Measurements from ENCODE around the gene CSN2.

Gene CSN2

DNA sequence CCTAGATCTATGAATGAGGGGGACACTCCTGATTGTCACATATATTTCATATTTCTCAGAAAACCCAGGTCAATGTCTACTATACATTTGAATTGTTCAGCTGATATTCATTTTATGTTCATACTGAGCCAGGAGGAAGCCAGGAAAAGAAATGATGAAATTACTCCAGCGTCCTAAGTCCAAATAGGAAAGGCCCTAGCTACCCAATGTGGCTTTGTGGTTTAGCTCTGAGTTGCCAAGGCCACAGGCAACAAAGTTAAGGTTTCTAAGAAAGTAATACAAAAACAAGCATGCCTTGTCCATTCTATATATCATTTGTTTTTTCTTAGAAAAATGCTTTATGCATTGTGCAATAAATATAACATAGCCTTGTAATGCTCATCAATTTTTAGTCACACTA is 4.5 kb upstream of the CSN2 start:
- H3K79me2 ChIP-seq (ENCODE audit: control insufficient read depth, insufficient read depth, low read length, poor library complexity): no peaks in the 10 kb centered on the region
- H4K8ac ChIP-seq (ENCODE audit: low read depth, low read length): no peak overlapping the region
- H2BK12ac ChIP-seq (ENCODE audit: low read length): no peak overlapping the region
- H3K27me3 ChIP-seq (ENCODE audit: insufficient read depth, low read length): no peaks in the 10 kb centered on the region
- no peaks in the 10 kb centered on the region for H3K9me3 ChIP-seq (ENCODE audit: insufficient read depth, low read depth, low read length)
- DNase-seq: no peak
- no CpG with 5 or more reads among the region's 1 CpG for WGBS (ENCODE audit: extremely low coverage, insufficient coverage, insufficient read length)
- H3K4ac ChIP-seq (ENCODE audit: low read depth, low read length): no peak overlapping the region
- H3K9ac ChIP-seq (ENCODE audit: low read length): no peak overlapping the region
- no peak overlapping the region for H3K4me2 ChIP-seq (ENCODE audit: low read length)
- no peak overlapping the region for H4K12ac ChIP-seq (ENCODE audit: low read depth, low read length)
- H3K4me1 ChIP-seq (ENCODE audit: control insufficient read depth in 1 of 2, insufficient read depth in 2 of 2, low read length in 2 of 2): no peaks in the 10 kb centered on the region
- no peak overlapping the region for H3K18ac ChIP-seq (ENCODE audit: low read length)
- no peak overlapping the region for H2AFZ ChIP-seq (ENCODE audit: insufficient read depth, low read length, poor library complexity)
- no peak overlapping the region for H3K23ac ChIP-seq (ENCODE audit: low read length)
- no peaks in the 10 kb centered on the region for H3K79me1 ChIP-seq (ENCODE audit: low read length)
- H2BK120ac ChIP-seq (ENCODE audit: insufficient read depth, low read length, poor library complexity): no peak overlapping the region
- H2BK5ac ChIP-seq (ENCODE audit: low read depth, low read length, poor library complexity): no peak overlapping the region
- no peaks in the 10 kb centered on the region for H3K36me3 ChIP-seq (ENCODE audit: control insufficient read depth in 1 of 2, insufficient read depth in 2 of 2, low read length in 2 of 2)
- H4K91ac ChIP-seq (ENCODE audit: low read depth, low read length): no peak overlapping the region
- H3K14ac ChIP-seq (ENCODE audit: low read length): no peak overlapping the region
- H3K27ac ChIP-seq (ENCODE audit: low read depth, low read length): no peak overlapping the region
- no peak overlapping the region for H2AK5ac ChIP-seq (ENCODE audit: low read length)
- no peak overlapping the region for H3K4me3 ChIP-seq (ENCODE audit: low read depth, low read length)

DNA sequence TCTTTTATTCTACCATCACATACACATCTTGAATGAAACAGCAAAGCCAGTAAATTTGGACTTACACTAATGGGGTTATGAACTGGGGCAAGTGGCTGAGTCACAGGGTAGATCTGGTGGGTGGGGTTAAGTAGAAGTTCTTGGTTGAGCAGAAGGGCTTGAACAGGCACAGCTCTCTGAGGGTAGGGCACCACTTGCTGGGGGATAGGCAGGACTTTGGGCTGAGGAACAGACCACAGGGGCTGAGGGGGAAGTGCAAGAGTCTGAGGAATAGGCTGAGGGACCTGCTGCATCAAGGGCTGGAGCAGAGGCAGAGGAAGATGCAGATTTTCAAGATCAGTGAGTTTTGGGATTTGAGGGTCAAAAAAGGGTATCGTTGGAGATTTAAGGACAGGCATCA is 8.3 kb downstream of the CSN2 start:
- Histone ChIP-seq H2AFZ (ENCODE audit: insufficient read depth, low read length, poor library complexity) (no peak overlapping the region), H3K14ac (ENCODE audit: low read length) (no peak overlapping the region), H3K4me3 (ENCODE audit: low read depth, low read length) (no peak overlapping the region), H3K4ac (ENCODE audit: low read depth, low read length) (no peak overlapping the region), H4K12ac (ENCODE audit: low read depth, low read length) (peak overlapping the region; percentile 16), H3K9me3 (ENCODE audit: insufficient read depth, low read depth, low read length) (no peaks in the 10 kb centered on the region), H3K4me2 (ENCODE audit: low read length) (no peak overlapping the region), H3K9ac (ENCODE audit: low read length) (no peak overlapping the region), H4K8ac (ENCODE audit: low read depth, low read length) (no peak overlapping the region), H3K23ac (ENCODE audit: low read length) (no peak overlapping the region), H3K27ac (ENCODE audit: low read depth, low read length) (no peak overlapping the region), H2BK12ac (ENCODE audit: low read length) (no peak overlapping the region), H2BK5ac (ENCODE audit: low read depth, low read length, poor library complexity) (no peak overlapping the region), H2BK120ac (ENCODE audit: insufficient read depth, low read length, poor library complexity) (no peak overlapping the region), H3K36me3 (ENCODE audit: control insufficient read depth in 1 of 2, insufficient read depth in 2 of 2, low read length in 2 of 2) (no peaks in the 10 kb centered on the region), H3K79me2 (ENCODE audit: control insufficient read depth, insufficient read depth, low read length, poor library complexity) (no peaks in the 10 kb centered on the region), H3K18ac (ENCODE audit: low read length) (no peak overlapping the region), H2AK5ac (ENCODE audit: low read length) (no peak overlapping the region), H3K79me1 (ENCODE audit: low read length) (no peaks in the 10 kb centered on the region), H4K91ac (ENCODE audit: low read depth, low read length) (no peak overlapping the region), H3K27me3 (ENCODE audit: insufficient read depth, low read length) (no peaks in the 10 kb centered on the region), H3K4me1 (ENCODE audit: control insufficient read depth in 1 of 2, insufficient read depth in 2 of 2, low read length in 2 of 2) (no peaks in the 10 kb centered on the region)
- no peak for DNase-seq
- WGBS (ENCODE audit: extremely low coverage, insufficient coverage, insufficient read length): no CpG with 5 or more reads among the region's 1 CpG

DNA sequence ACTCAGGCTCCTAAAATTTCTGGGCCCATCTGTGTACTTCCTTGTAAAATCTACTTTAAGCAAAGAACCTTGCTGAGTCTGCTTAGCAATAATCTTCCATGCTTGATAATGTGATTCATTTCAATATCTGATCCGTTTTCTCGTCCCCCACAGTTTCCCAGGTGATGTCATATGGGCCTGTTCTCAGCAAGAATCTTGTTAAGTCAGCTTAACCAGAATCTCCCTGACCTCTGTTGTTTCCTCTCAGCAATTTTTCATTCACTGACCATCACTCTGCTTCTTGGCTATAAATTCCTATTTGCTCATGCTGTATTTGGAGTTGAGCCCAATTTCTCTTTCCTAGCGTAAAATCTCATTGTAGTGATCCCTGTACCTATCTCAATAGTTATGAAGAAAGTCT is 13.9 kb downstream of the CSN2 start:
- Histone ChIP-seq H3K79me1 (ENCODE audit: low read length) (no peaks in the 10 kb centered on the region), H3K4ac (ENCODE audit: low read depth, low read length) (no peak overlapping the region), H2BK5ac (ENCODE audit: low read depth, low read length, poor library complexity) (no peak overlapping the region), H4K91ac (ENCODE audit: low read depth, low read length) (no peak overlapping the region), H2AK5ac (ENCODE audit: low read length) (no peak overlapping the region), H3K4me3 (ENCODE audit: low read depth, low read length) (no peak overlapping the region), H2AFZ (ENCODE audit: insufficient read depth, low read length, poor library complexity) (no peak overlapping the region), H3K18ac (ENCODE audit: low read length) (no peak overlapping the region), H3K79me2 (ENCODE audit: control insufficient read depth, insufficient read depth, low read length, poor library complexity) (no peaks in the 10 kb centered on the region), H2BK12ac (ENCODE audit: low read length) (no peak overlapping the region), H3K14ac (ENCODE audit: low read length) (no peak overlapping the region), H3K36me3 (ENCODE audit: control insufficient read depth in 1 of 2, insufficient read depth in 2 of 2, low read length in 2 of 2) (no peaks in the 10 kb centered on the region), H3K9me3 (ENCODE audit: insufficient read depth, low read depth, low read length) (no peaks in the 10 kb centered on the region), H3K4me1 (ENCODE audit: control insufficient read depth in 1 of 2, insufficient read depth in 2 of 2, low read length in 2 of 2) (no peaks in the 10 kb centered on the region), H3K27me3 (ENCODE audit: insufficient read depth, low read length) (no peaks in the 10 kb centered on the region), H3K27ac (ENCODE audit: low read depth, low read length) (no peak overlapping the region), H3K23ac (ENCODE audit: low read length) (no peak overlapping the region), H4K8ac (ENCODE audit: low read depth, low read length) (no peak overlapping the region), H4K12ac (ENCODE audit: low read depth, low read length) (no peak overlapping the region), H3K4me2 (ENCODE audit: low read length) (no peak overlapping the region), H2BK120ac (ENCODE audit: insufficient read depth, low read length, poor library complexity) (no peak overlapping the region), H3K9ac (ENCODE audit: low read length) (no peak overlapping the region)
- no CpG with 5 or more reads among the region's 3 CpGs for WGBS (ENCODE audit: extremely low coverage, insufficient coverage, insufficient read length)
- no peak for DNase-seq

DNA sequence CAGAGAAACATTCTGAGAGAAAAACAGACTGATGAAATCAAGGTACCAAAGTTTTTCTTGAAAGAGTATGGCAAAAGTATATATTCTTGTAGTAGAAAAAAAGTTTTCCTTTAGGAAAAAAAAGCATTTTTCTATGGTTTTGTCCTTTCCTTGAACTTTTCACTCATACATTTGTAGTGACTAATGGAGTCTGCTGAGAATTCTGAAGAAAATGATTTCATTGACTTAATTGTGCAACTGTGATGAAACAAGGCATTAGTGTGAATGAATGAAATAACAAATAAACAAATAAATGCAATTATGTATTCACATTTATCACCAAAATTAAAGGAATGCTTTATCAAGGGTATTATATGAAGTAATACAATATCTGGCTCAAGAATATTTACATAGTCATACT is 29.0 kb downstream of the CSN2 start:
- Histone ChIP-seq H3K9ac (ENCODE audit: low read length) (no peak overlapping the region), H4K8ac (ENCODE audit: low read depth, low read length) (no peak overlapping the region), H2BK12ac (ENCODE audit: low read length) (no peak overlapping the region), H3K4me3 (ENCODE audit: low read depth, low read length) (no peak overlapping the region), H2AK5ac (ENCODE audit: low read length) (no peak overlapping the region), H3K4me1 (ENCODE audit: control insufficient read depth in 1 of 2, insufficient read depth in 2 of 2, low read length in 2 of 2) (no peaks in the 10 kb centered on the region), H3K9me3 (ENCODE audit: insufficient read depth, low read depth, low read length) (no peaks in the 10 kb centered on the region), H3K27me3 (ENCODE audit: insufficient read depth, low read length) (no peaks in the 10 kb centered on the region), H3K79me1 (ENCODE audit: low read length) (no peaks in the 10 kb centered on the region), H2AFZ (ENCODE audit: insufficient read depth, low read length, poor library complexity) (no peak overlapping the region), H3K36me3 (ENCODE audit: control insufficient read depth in 1 of 2, insufficient read depth in 2 of 2, low read length in 2 of 2) (no peaks in the 10 kb centered on the region), H3K27ac (ENCODE audit: low read depth, low read length) (no peak overlapping the region), H3K18ac (ENCODE audit: low read length) (no peak overlapping the region), H4K91ac (ENCODE audit: low read depth, low read length) (no peak overlapping the region), H2BK5ac (ENCODE audit: low read depth, low read length, poor library complexity) (no peak overlapping the region), H3K23ac (ENCODE audit: low read length) (no peak overlapping the region), H3K79me2 (ENCODE audit: control insufficient read depth, insufficient read depth, low read length, poor library complexity) (no peaks in the 10 kb centered on the region), H3K4ac (ENCODE audit: low read depth, low read length) (no peak overlapping the region), H3K4me2 (ENCODE audit: low read length) (no peak overlapping the region), H4K12ac (ENCODE audit: low read depth, low read length) (no peak overlapping the region), H3K14ac (ENCODE audit: low read length) (no peak overlapping the region), H2BK120ac (ENCODE audit: insufficient read depth, low read length, poor library complexity) (no peak overlapping the region)
- DNase-seq: peak in 1 of 2 donors; percentile 47

DNA sequence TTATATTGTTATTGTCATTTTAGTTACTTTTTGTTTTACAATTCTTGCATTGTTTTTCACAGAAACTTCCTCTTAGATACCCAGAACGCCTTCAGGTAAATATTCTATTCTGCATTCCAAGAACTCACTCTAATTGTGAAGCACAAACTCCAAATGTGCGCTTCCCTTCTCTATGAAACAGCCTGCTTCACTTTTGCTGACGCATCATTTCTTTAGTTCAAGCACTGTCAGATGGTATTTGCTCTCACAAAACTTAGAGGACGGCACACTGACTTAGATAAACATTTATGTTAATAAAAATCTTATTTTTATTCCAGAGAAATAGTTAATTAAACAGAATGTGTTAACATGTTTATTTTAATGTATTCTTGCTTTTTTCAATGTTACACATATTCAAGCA is 31.4 kb downstream of the CSN2 start:
- H2AFZ ChIP-seq (ENCODE audit: insufficient read depth, low read length, poor library complexity): no peak overlapping the region
- WGBS (ENCODE audit: extremely low coverage, insufficient coverage, insufficient read length): no CpG with 5 or more reads among the region's 4 CpGs
- H3K18ac ChIP-seq (ENCODE audit: low read length): no peak overlapping the region
- no peak for DNase-seq
- H3K27me3 ChIP-seq (ENCODE audit: insufficient read depth, low read length): no peaks in the 10 kb centered on the region
- H2BK12ac ChIP-seq (ENCODE audit: low read length): no peak overlapping the region
- no peaks in the 10 kb centered on the region for H3K79me2 ChIP-seq (ENCODE audit: control insufficient read depth, insufficient read depth, low read length, poor library complexity)
- H3K14ac ChIP-seq (ENCODE audit: low read length): no peak overlapping the region
- no peak overlapping the region for H4K12ac ChIP-seq (ENCODE audit: low read depth, low read length)
- H3K4me2 ChIP-seq (ENCODE audit: low read length): no peak overlapping the region
- no peak overlapping the region for H4K91ac ChIP-seq (ENCODE audit: low read depth, low read length)
- H3K23ac ChIP-seq (ENCODE audit: low read length): no peak overlapping the region
- no peak overlapping the region for H3K4me3 ChIP-seq (ENCODE audit: low read depth, low read length)
- H2BK5ac ChIP-seq (ENCODE audit: low read depth, low read length, poor library complexity): no peak overlapping the region
- no peak overlapping the region for H3K9ac ChIP-seq (ENCODE audit: low read length)
- no peak overlapping the region for H3K4ac ChIP-seq (ENCODE audit: low read depth, low read length)
- H2BK120ac ChIP-seq (ENCODE audit: insufficient read depth, low read length, poor library complexity): no peak overlapping the region
- H3K79me1 ChIP-seq (ENCODE audit: low read length): no peaks in the 10 kb centered on the region
- H3K36me3 ChIP-seq (ENCODE audit: control insufficient read depth in 1 of 2, insufficient read depth in 2 of 2, low read length in 2 of 2): no peaks in the 10 kb centered on the region
- H2AK5ac ChIP-seq (ENCODE audit: low read length): no peak overlapping the region
- no peaks in the 10 kb centered on the region for H3K4me1 ChIP-seq (ENCODE audit: control insufficient read depth in 1 of 2, insufficient read depth in 2 of 2, low read length in 2 of 2)
- no peaks in the 10 kb centered on the region for H3K9me3 ChIP-seq (ENCODE audit: insufficient read depth, low read depth, low read length)
- H4K8ac ChIP-seq (ENCODE audit: low read depth, low read length): no peak overlapping the region
- H3K27ac ChIP-seq (ENCODE audit: low read depth, low read length): no peak overlapping the region
